GM23248 (cell line): Measurements from ENCODE around the gene METTL22.

Experiments used
- EZH2 ChIP-seq: fragments of 200-600 bp; sonication (generic); IDR thresholded peaks from 2 replicates; pipeline ENCODE4 v1.6.1; 2018; ENCODE audit warnings: antibody characterized with exemption, mild to moderate bottlenecking; ENCODE audit not compliant: insufficient read depth, poor library complexity, severe bottlenecking
- EZH2phosphoT487 ChIP-seq: fragments of 200-600 bp; sonication (generic); IDR thresholded peaks from 2 replicates; pipeline ENCODE4 v1.6.1; 2018; ENCODE audit warnings: antibody characterized with exemption, moderate library complexity, mild to moderate bottlenecking, low read depth; ENCODE audit not compliant: insufficient read depth

DNA sequence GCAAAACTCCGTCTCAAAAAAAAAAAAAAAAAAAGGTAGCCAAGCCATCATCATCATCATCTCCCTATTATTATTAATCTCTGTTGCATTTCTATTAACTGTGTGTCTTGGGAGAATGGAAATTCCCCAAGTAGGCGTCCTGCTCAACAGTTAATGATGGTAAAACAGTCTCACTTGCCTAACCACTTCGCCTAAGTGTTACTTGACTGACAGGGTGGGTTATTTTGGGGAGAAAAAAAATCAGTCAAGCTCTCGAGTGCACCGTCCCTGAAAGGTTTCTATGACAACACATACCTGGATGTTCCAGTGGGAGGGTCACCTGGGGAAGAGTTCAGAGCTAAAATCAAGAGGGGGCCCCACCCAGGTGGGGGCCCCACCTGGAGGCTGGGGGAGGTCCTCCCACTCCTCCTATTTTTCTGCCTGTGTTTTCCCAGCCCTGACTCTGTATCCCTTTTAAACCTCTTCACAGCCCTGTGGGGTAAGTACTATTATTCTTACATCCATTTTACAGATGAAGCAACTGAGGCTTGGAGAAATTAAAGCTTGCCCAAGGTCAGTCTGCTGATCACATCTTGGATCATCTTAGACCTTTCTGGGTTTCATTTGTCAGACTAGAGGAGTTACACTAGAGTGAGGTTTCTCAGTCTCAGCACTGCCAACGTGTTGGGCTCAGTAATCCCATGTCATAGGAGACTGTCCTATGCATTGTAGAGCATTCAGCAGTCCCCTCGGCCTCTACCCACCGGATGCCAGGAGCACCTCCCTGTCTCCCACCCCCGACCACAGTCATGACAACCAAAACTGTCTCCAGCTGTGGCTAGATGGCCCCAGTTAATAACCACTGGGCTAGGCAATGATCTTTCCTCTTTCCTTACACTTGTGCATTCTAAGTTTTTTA lies 41.9 kb downstream of the METTL22 start:
- TF ChIP-seq EZH2: no peak
- TF ChIP-seq EZH2phosphoT487: no peak
